Eye (tissue), 1 donor: ENCODE measurements around the gene COPB2.
A peak's percentile ranks its signal among the peaks of the same experiment; 100 is the strongest.
"Not testable (repeated sequence)": the region's sequence is repeated elsewhere in the genome, so short reads cannot be mapped to it uniquely, and the experiment has no call there.

ENCODE experiments used
- DNase-seq: peaks from one replicate; pipeline ENCODE4 v3.0.0-alpha.2; 2015

COPB2 gene

DNA sequence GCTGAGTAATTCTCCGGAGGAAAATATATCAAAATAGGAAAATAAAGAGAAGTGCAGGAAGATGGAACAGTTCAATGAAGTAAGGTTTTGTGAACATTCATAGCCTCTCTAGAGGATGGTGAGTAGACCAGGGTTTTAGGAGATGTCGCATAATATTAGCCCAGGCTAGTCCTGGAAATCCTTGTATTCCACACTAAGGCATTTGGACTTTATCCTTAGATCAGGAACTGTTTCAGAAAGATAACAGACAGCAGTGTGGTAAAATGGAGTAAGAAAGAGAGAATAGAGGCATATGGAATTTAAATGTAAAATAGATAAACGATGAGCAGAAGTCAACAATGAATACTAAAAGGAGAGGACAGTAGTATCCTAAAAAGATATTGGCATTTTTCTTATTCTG lies 12.1 kb downstream of the COPB2 start:
- no peak for DNase-seq

DNA sequence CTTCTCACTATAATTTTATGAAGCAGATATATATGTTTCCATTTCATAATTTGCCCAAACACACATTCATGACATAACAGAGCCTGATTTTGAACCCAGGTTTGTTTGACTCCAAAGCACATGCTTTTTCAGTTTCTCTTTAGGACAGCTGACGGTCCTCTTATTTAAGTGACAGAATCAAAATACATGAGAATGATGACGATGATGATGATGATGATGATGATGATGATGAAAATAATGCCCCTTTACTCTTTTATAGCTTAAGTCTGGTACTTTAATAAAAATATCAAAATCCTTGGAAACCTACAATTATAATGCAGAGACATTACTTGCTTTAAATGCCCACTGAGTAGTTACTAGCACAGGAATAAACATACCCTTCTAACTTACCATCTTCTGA lies 15.3 kb downstream of the COPB2 start:
- no peak for DNase-seq

DNA sequence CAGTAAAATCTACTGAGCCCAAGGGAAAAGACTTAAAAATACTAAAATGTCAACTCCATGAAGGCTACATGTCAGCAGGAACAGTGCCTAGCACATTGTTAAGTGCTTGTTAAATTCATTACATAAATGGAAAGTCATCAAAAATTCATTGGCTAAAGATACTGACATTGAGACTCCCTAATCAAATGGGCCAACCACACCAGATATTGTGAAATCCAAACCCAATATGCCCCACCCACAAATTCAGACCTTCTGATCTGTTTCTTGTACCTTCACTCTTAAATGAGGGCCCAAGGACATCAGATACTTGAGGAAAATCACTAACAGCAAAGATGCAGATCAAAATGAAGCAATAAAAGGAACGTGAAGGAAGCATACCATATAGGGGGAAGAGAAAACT lies 24.9 kb downstream of the COPB2 start:
- DNase-seq: no peak

GRCh38 chr3:139361276-139361675 lies 28.2 kb downstream of the COPB2 start:
- no peak for DNase-seq

DNA sequence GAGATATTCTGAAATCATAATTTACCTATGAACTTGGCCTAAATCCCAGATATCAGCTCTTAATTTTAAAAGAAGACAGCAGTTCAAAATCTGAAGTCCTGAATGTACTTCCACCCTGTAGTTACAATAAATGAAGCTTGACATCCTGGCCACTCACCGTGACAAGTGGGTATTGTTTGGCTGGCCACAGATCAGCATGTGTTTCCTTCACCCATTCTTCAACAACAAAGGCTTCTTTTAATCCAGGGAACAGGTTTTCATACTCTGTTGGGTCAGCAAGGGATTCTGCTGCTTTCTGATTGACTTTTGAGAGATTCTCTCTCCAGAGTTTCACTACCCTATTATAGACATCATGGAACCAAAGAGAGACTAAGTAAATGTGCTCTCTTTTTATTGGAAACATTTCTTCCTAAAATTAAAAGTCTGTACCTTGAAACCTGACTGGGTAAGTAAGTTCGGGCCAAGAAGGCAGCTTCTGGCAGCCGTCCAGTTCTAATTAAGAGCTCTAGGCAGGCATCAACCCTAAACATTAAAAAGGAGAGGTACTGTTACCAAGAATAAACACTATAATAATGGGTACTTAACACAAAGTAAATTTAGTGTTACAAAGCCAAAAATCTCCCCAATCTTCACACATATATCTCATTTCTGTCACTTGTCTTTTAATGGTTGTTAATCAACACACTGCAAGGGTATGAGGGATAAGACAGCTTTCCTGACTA lies 30.4 kb downstream of the COPB2 start:
- DNase-seq: peak; percentile 75

DNA sequence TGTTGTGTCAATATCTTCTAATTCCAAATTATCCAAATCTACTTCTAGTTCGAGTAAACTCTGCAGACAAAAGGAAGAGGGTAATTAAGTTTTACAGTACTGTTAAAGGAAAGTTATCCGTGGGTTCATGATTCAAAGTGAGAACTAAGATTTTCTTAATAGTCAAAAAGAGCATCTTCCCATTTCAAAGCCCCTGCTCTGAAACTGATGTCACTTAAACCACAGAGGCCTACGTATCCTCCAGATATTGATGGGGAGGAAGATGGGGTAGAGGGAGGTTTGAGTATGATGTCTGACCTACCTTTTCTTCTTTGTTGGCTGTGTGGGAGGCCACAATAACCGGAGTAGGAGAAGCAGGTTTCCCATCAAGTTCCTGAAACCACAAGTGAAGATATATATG lies 31.5 kb downstream of the COPB2 start:
- no peak for DNase-seq

DNA sequence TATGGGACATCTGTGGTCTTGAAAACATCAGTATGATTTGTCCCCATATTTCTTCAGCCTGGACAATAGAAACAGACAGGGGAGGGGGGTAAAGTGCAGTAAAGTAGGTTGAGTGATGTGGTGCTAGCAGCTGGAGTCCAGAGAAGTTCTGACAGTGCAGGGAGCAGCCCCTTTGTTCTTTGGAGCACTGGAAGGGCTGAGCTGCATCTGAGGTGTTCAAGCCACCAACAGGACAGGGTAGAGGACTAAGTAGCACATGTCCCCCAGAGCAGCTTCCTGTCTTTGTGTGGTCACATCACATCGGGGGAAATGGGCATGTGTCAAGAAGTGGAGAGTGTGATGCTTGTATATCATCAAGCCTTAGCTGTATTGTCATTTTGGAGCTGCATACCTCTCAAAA lies 33.6 kb downstream of the COPB2 start:
- peak; percentile 38 for DNase-seq

DNA sequence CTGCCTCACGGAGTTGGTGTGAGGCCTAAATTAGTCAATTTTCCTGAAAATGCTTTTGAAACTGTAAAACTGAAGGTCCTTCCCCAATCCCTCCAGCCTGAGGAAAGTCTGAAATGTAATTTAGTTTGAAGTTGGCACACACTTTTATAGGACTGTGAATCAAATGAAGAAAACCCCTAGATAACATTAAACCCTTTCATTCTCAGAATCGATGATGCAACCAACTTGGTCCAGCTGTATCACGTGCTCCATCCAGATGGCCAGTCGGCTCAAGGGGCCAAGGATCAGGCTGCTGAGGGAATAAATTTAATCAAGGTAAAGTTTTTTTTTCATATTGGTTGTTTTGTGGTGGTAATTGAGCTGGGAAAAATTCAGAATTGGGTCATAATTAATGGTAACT lies 34.0 kb downstream of the COPB2 start:
- peak; percentile 31 for DNase-seq

DNA sequence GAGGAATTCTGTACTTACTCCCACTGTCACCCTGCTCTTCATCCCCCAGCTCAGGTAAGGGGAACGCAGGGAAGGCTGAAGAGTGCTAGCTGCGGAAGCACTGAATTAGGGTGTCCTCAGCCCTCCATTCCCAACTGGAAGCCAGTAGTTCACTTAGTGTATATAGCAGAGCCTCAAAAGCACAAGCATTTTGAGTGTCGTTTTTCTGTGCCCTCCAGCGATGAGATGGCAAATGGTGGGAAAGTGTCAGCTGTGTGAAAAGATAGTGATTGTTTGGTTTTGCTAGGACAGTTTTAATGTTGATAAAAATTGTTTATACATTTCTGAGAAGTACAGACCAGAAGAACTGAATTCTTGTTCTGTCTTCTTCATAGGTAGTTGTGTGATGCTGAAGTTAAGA lies 34.8 kb downstream of the COPB2 start:
- DNase-seq: no peak

DNA sequence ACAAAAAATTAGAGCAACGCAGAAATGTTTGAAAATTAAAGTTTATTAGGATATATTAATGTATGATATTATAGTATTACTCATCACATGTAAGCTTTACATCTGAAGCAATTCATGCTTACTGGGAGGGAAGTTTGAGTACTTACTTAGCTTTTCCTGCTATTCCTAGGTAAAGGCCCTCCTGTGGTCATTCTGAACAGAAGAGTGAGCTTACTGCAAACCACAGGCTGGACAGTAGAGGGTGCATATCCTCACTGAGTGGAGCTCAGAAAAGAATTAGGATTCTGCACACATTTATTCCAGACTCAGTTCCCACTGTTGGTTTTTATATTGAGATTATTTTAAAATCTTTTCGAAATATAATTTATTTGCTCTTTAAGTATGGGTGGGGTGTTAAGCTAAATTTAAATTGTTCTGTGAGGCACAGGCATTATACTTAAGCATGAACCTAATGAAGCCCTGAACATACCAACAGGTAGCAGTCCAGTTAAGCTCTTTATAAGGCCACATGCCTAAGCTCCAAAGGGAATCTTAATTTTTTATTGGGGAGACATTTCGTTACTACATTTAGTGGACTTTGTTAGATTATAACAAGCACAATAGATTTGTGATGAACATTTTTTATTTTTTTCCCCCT lies 35.4 kb downstream of the COPB2 start:
- DNase-seq: peak; percentile 74

DNA sequence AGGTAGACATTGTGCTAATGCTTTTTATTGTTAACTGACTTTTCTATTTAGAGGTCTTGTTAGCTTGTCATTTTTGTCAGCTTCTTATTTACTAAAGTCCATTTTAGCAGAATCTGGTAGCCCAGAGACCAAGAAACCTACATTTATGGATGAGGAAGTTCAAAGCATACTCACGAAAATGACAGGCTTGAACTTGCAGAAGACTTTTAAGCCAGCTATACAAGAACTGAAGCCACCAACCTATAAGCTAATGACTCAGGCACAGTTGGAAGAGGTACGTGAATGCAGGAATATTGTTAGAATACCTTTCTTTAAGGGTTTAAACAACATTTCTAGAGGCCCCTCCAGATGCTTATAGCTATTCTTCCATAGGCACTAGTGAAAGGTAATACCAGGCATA lies 42.7 kb downstream of the COPB2 start:
- no peak for DNase-seq

- peak; percentile 92 for DNase-seq
These were observed 45.3 kb downstream of the COPB2 start, which contains the start of gene MRPS22 for GRCh38 chr3:139343895-139344856. Gene MRPS22, plus strand, starts transcription at chr3:139344020. Its CDS starts 7 bp downstream, at chr3:139344027.

- no peak for DNase-seq
These were observed 47.4 kb downstream of the COPB2 start for GRCh38 chr3:139342054-139342453.

DNA sequence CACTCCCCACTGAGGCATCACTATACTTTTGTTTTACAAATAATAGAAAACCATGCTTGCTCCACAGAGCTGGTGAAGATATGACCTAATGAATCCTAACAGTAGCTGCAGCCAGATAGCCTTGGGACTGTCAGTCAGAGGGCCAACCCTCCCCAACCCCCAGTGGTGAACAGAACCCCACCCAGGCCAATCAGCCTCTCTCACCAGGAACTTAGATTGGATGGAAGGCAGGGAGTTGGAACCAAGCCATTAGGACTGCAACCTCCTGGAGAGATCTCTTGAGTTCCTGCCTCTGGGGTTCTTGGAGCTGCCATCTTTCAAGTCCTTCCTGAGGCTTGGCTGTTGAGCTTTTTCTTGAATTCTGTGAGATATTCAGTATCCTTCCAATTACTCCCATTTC lies 48.7 kb downstream of the COPB2 start:
- no peak for DNase-seq

DNA sequence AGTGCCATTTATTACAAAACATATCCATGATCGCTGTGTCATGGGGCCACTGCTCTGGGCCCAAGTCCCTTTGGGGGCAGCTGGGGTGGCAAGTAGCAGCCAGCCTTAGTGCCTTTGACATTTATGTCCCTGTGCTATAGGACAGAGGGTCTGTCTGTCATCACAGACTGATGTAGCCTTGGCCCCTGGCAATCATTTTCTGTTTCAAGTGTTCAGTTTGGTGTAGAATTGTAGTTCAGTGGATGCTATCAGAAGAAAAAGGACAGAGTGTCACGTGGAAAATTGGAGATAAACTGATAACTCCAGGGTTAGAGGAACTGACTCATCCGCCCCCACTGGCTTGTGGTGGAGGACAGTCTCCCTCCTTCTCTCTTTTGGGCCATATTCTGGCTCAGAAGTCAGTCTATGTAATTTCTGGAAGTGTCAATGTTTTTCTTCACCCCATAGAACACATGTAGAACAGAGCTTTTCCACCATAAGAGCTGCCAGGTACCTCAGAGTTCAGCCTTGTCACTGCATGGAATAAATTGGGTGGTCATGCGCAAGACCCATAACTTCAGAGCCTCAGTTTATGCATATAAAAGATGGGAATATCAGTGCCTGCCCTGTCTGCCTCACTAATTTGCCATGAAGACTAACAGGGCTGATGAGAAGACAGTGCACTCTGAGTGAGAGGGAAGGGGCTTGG lies 50.1 kb downstream of the COPB2 start:
- DNase-seq: no peak

DNA sequence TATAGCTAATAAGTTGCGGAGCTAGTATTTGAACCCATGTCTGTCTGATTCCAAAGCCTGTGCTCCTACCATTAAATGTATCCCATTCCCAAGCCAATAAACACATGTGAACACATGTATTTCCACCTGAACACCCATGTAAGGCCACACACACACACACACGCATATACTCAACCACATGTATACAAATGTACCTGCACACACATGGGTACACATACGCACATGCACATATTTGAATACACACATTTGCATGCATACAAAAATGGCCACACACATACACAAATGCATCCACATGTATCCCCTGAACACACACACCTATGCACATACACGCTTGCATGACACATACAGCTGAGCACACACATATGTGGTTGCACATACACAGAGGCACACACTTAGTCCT lies 51.0 kb downstream of the COPB2 start:
- no peak for DNase-seq

DNA sequence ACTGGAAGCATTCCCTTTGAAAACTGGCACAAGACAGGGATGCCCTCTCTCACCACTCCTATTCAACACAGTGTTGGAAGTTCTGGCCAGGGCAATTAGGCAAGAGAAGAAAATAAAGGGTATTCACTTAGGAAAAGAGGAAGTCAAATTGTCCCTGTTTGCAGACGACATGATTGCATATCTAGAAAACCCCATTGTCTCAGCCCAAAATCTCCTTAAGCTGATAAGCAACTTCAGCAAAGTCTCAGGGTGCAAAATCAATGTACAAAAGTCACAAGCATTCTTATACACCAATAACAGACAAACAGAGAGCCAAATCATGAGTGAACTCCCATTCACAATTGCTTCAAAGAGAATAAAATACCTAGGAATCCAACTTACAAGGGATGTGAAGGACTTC lies 54.8 kb downstream of the COPB2 start:
- not testable (repeated sequence) for DNase-seq

DNA sequence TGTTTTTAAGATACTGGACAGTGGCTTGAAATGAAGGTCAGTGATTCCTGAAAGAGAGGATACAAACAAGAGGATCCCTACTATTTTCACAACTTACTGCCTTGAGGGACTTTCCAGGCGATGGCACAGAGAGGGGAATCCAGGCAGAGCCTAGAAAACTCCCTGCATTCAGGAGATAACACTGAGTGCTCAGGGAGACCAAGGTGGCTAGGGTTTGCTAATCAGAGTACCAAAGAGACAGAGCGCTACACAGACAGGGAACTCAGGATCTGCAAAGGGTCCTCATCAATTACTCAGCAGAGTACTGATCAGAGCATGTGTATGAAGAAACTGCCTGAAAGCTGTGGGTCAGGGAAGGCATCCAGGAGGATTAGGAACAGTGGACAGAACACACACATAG lies 57.4 kb downstream of the COPB2 start:
- no peak for DNase-seq

DNA sequence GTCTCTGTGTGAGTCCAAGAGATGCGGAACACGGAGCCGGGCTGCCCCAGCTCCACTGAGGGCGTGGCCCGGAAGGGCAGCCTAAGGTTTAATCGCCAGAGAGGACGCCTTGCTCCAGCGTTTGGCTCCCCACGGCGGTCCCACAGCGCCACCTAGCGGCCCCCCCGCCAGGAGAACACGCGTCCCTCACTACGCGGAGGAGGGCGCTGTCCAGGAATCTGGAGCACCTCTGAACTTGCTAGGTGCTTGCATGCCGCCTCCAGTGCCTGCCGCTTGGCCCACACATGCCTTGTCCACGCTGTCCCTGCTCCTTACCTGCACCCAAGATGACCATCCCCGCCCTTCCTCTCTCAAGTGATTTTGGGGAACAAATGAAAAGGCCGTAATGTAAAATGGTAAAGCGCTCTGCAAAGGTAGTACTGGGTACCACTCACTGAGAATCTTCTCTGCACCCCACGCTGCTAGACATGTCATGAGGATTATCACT lies 60.0 kb downstream of the COPB2 start:
- DNase-seq: peak; percentile 95

DNA sequence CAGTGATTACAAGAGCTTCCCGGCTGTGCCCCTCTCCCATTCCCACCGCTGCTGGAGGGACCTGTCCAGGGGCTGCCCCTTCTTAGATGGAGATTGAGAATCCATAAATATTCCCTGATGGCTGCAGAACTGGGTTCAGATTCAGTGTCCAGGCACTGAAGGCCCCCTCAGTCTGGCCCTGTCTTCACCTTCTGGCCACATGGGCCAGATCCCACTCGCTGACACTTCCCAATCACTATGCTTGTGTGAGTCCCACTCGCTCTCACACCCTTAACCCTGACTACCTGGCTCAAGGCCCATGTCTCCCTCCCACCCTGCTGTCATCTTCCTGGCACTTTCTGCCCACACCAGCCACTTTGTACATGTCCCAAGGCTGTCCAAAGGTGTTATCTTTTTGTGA lies 61.1 kb downstream of the COPB2 start:
- DNase-seq: no peak

GRCh38 chr3:139327861-139328260 lies 61.6 kb downstream of the COPB2 start:
- no peak for DNase-seq

- no peak for DNase-seq
These were observed 62.2 kb downstream of the COPB2 start for GRCh38 chr3:139327231-139327630.

DNA sequence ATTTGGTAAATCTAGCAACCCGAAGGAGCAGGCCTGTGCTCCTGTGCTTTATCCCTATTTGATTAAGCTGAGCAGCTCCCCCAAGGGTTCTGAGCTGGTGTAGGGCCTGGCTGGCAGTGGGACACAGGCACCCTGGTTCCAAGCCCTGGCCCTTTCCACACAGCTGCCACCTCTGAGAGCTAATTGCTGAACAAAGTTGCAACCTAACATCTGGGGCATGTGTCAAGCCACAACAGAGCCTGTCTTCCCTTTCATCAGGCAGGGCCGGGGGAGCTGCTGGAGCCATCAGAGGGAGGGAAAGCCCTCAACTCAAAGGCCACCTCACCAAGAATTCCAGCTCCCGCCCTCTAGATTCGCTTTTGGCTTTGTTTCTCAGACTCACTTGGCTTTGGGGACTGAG lies 62.7 kb downstream of the COPB2 start:
- DNase-seq: no peak
